Lung microvascular endothelial cell (primary cell): ENCODE data around the gene TRIM67. TPM values are rescaled to one million over a fixed set of nuclear protein-coding genes. Genes with fewer than 3 reads are reported as not detected.
"Not testable (repeated sequence)": the region's sequence is repeated elsewhere in the genome, so short reads cannot be mapped to it uniquely, and the experiment has no call there.

ENCODE experiments used
- DNase-seq, 2 donors: peaks; one replicate each; pipeline versions ENCODE4 v3.0.0 to v3.0.0-alpha.2; 2010; ENCODE audit warnings: low read depth in 2 of 2
- total RNA-seq: library from RNA; depleted of rRNA; stranded (reverse); fragments of >200 nt; gene quantifications from 2 replicates; pipeline ENCODE4 v1.2.1, GENCODE V29; 2014

Gene TRIM67
- not detected in 2 replicates for total RNA-seq

DNA sequence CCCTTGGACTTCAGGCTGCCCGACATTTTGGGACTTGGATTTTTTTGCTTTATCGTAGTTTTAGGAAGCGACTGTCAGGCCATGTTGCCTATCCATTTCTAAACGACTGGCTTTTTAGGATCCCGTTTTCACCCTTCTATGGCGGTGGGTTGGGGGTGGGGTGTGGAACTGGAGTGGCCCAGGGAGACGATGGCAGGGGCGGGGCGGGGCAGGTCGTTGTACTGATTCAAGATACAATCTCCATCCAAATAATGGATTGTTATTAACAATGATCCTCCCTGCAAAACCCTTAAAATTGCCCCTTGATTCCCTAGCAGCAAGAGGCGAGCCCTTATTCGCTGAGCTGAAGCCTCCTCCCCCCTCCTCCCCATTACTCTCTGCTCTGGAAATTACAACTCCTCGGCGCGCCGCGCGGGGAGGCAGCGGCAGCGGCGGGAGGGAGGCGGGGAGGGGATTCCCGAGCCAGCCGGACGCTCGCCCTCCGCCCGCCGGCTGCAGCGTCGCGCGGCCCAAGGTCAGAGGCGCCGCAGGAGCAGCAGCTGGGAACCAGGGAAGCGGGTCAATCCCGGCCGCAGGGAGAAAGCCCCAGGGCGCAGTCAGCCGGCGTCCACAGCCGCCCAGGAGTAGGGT lies at the start of gene TRIM67:
Gene TRIM67, plus strand, starts transcription at position 392 of the 630 bp plus-strand sequence. CDS start 912 bp downstream, outside the sequence.
- peak in 1 of 2 donors; percentile 16 for DNase-seq

DNA sequence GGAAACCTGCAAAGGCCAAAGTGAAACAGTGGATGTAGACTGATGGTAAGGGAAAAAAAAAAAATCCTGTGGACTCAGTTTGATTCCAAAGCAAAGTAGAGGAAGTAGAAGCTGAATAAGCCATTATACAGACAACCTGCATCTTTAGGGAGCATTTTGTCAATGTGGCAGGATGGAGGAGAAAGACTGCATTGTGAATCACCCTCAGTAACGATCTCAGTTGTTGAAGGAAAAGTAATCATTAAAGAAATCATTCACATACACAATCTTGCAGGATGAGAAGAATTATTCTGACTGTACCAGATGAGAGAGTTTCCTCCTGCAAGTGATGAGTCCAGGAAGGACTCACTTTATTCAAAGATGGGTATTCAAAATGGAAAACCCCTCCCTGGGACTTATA lies 45.1 kb upstream of the TRIM67 start:
- no peak for DNase-seq

DNA sequence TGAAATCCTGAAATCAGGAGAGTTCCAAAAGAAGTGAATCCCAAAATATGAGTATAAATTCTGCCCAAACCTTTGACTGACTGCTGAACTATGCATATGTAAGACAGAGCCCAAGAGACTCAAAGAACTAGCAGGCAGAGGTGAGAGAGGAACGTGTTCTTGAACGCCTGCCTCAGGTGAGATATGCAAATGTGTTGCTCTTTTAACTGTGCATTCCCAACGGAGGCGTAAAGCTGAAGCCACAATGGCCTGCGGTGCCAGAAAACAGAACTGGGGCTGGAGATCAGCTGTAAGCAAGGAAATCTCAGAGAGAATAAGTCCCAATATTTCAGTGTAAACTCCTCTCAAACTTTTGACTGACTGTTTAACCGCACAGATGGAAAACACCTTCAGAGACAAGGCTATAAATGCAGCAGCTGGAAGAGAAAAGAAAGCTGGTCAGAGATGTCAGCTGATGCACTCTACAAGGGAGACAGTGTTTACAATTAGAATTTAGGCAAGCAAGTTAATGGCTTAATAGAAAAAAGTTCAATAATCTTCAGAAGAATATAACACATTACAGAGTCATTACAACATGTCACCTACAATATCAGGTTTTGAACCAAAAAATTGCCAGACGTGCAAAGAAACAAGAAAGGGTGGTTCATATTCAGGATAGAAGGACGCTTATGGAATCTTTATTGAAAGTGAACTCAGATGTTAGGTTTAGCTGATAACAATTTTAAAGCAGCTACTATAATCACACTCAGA lies 43.0 kb upstream of the TRIM67 start:
- DNase-seq, result no peak

DNA sequence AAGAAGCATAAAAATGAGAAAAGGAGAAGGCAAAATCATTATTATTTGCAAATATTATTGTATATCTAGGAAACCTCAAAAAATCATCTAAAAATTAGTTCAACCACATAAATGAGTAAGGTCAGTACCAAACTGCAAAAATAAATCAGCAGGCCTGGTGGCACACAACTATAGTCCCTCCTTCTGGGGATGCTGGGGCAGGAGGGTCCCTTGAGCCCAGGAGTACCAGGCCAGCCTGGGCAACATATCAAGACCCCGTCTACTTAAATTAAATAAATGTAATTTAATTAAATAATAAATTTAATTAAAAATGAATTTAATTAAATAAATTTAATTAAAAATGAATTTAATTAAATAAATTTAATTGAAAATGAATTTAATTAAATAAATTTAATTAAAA lies 40.3 kb upstream of the TRIM67 start:
- no peak for DNase-seq

DNA sequence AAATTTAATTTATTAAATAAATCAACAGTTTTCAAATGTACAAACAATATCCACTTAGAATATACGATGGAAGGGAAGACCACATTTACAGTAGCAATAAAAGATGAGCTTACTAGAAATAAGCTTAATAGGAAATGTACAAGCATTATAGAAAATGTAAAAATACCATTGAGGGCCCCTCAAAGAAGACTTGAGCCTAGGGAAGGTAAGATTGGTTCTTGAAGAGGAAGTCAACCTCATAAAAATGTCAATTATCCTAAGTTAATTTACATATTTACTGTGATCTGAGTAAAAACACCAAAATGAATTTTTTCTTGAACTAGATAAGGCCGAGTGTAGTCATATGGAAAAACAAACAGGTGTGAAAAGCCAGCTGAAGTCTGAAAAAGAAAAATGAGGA lies 39.7 kb upstream of the TRIM67 start:
- no peak for DNase-seq

DNA sequence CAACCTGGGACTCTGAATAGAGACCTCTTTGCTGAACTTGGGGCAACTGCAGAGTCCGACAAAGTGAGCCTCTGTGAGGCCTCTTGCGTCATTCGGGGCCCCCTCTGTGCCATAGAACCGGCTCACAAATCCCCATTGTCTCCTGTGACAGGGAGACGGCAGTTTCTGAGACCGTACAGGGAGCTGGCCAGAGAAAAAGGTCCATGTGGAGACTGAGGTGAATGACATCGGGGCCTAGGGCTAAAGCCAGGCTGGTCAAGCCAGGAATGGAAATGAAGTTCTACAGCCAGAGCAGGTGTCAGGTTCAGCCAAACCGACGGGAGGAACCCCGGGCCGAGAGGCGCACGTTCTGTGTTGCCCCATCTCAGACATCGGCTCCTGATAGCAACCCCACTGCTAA lies 37.1 kb upstream of the TRIM67 start:
- DNase-seq, result no peak

DNA sequence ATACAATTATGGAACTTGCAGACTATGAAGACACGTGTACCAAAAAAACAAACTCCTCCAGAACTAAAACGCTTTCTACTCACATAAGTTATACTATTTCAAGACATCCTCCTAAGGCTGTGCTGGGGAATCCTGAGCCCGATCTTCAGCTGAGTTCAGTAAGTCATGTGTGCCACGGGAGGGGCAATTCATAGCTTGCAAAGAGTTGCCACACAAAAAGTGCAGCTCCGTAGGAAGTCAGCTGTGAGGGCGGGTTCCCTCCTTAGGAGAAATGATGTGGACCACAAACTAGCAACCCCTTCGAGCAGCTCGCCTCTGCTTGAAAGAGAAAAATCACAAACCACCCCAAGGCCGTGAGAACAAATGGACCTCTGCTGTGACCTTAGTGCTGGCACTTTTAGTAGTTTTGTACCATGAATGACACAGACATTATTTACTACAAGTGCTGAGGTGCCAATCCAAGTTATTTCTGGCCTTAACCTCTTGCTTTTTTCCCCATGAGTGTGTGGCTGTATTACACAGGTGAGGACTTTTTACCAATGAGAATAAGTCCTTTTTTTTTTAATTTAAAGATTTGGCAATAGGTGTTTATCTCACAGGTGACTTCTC lies 35.8 kb upstream of the TRIM67 start:
- DNase-seq, result no peak

DNA sequence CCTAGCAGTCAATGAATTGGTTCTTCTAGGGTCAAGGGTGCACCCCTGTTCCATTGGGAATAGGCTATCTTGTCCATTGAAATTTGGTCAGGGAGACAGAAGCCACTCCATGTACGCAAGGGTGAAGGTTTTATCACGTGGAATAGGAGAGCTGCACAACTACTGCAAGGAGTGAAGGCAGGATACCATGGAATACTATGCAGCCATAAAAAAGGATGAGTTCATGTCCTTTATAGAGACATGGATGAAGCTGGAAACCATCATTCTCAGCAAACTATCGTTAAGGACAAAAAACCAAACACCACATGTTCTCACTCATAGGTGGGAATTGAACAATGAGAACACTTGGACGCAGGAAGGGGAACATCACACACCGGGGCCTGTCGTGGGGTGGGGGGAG lies 34.8 kb upstream of the TRIM67 start:
- DNase-seq, result not testable (repeated sequence)

DNA sequence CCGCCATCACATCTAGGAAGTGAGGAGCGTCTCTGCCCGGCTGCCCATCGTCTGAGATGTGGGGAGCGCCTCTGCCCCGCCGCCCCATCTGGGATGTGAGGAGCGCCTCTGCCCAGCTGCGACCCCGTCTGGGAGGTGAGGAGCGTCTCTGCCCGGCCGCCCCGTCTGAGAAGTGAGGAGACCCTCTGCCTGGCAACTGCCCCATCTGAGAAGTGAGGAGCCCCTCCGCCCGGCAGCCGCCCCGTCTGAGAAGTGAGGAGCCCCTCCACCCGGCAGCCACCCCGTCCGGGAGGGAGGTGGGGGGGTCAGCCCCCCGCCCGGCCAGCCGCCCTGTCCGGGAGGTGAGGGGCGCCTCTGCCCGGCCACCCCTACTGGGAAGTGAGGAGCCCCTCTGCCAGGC lies 33.4 kb upstream of the TRIM67 start:
- not testable (repeated sequence) for DNase-seq

DNA sequence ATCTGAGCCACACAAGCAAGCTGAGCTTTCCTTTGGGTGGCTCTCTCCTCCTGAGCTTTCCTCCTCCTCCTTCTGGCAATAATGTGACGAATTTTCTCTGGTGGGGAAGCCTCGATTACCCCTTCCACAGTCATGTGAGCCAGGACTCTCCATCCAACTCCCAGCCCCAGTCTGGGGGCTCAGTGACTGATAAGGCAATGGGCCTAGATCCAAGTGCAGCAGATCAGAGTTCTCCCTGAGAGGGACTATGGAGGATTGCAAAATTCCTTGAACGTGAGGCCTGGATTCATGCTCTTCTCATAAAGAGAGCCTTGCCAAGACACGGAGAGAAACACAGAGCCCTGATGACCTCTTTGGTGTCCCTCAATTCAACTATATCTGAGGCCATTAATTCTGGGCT lies 31.3 kb upstream of the TRIM67 start:
- DNase-seq, result no peak

DNA sequence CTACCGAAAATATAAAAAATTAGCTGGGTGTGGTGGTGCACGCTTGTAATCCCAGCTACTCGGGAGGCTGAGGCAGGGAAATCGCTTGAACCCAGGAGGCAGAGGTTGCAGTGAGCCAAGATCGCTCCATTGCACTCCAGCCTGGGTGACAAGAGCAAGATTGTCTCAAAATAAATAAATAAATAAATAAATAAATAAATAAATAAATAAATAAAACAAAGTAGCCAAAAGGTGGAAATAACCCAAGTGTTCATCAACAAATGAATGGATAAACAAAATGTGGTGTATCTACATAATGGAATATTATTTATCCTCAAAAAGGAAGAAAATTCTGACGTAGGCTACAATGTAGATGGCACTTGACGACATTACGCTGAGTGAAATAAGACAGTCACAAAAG lies 29.3 kb upstream of the TRIM67 start:
- DNase-seq, result not testable (repeated sequence)

DNA sequence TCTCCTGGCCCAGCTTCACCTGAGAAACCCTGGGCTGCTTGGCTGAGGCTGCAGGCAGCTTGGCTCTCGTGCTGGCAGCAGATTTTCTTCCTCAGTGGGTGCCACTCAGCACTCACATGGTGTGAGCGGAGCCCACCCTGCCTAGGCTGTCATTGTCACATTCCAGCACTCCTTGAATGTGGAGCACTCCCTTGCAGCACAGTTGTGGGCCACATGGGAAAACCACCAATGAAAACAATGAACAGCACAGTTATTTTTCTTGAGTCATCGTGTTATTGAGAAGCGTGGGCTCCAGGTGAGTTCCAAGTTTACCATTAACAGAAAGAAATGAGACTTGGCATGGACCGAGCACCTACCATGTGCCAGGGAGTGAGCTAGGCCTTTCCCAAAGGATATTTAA lies 27.2 kb upstream of the TRIM67 start:
- no peak for DNase-seq

DNA sequence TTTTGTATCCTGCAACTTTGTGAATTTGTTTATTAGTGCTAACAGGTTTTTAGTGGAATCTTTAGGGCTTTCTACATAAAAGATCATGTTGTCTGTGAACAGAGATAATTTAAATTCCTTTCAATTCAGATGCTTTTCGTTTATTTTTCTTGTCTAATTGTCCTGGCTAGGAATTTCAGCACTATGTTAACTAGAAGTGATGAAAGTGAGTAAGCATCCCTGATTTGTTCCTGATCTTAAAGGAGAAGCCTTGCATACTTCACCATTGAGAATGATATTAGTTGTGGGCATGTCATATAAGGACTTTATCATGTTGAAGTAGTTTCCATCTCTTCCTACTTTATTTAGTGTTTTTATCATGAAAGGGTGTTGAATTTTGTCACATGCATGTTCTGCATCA lies 23.6 kb upstream of the TRIM67 start:
- no peak for DNase-seq

DNA sequence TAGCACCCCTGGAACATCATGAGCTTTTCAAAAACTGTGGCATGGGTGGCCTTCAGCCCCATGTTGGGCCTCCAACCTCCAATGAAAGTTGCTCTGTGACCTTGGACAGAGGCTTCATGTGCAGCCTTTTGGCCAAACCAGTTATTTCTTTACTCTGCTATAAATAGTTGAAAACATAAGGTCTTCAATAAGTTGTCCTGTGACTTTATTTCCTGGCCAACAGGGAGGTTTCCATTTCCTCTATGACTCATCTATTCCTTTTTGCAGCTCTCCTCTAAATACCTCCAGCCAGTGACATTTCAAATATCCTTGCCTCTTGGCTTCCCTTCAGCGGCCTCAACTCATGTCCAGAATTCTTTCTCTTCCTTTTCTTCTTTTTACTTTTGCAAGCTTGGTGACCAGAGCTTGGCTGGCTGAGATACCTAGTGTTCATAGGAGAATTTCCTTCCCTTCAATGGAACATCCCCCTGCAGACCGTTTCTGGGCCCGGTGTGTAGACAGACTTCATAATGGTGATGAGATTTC lies 22.7 kb upstream of the TRIM67 start:
- peak; percentile 82 to 89 for DNase-seq

DNA sequence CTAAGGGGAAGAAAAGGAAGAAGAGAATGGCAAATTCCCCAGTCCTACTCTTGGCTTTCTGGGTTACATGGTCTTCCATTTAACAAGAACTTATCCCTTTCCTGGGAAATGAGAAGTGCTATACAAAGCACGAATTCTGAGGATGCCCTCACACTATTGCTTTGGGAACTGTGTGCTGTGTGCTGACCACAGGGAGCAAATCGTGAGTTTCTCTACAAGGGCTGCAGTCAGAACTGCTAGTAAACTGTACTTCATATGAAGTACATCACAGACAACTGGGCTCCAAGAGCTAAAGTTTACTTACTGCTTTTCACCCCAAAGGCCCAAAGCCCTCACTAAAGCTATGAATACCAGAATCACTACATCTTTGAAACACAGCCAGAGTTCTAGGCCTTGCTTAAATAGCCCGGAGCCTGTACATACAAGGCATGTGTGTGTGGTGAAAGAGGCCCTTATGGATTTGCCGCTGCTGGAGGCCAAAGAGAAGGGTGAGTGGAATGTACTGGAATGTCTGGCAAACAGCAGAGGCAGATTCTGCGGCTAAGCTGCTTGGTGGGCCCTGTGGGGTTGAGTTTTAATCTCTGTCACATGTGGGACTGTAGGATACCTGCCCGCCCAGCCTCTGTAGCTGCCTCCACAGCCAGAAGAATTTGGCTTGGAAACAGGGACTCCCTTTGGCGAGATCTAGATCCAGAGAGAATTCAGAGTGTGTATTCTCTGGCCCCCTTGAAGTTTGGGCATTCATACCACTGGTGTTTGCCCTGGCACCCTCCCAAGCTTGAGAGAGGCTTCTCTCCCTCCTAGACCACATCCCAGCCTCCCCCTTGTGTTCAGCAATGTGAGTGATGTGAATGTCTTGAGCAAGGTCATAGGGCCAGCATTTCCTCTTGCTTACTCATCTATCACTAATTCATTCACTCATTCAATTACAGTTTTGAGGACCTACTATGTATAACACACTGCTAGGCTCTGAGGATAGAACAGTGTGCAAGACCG lies 21.9 kb upstream of the TRIM67 start:
- peak in 1 of 2 donors; percentile 19 for DNase-seq

DNA sequence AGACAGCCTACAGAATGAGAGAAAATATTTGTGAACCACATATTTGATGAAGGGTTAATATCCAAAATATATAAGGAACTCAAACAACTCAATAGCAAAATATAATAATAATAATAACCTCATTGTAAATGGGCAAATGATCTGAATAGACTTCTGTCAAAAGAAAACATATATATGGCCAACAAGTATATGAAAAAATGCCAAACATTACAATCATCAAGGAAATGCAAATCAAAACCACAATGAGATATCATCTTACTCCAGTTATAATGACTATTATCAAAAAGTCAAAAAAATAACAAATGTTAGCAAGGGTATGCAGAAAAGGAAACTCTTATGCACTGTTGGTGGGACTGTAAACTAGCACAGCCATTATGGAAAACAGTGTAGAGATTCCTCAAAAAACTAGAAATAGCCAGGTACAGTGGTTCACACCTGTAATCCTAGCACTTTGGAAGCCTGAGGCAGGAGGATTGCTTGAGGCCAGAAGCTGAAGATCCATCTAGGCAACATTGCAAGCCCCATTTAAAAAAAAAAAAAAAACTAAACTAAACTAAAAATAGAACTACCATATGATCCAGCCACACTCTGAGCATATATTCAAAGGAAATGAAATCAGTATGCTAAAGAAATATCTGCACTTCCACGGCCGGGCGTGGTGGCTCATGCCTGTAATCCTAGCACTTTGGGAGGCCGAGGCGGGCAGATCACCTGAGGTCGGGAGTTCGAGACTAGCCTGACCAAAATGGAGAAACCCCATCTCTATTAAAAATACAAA lies 17.3 kb upstream of the TRIM67 start:
- no peak for DNase-seq

DNA sequence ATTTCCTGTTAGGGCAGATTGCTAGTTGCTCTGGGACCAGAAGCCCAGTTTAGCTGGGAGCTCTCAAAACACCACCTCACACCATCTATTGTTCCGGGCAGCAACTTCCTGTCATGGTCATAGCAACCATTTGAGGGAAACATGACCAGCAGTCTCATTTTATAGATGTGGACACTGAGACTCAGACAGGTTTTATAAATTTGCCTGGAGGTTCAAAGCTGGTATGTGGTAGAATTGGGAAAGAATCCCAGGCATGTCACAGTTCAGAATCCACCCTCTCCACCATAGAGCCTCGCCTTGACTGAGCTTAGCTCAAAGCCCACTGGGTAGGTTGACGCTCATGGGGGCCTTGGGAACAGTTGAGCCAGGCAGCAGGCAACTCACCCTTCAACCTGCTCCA lies 14.0 kb upstream of the TRIM67 start:
- DNase-seq, result peak in 1 of 2 donors; percentile 33

DNA sequence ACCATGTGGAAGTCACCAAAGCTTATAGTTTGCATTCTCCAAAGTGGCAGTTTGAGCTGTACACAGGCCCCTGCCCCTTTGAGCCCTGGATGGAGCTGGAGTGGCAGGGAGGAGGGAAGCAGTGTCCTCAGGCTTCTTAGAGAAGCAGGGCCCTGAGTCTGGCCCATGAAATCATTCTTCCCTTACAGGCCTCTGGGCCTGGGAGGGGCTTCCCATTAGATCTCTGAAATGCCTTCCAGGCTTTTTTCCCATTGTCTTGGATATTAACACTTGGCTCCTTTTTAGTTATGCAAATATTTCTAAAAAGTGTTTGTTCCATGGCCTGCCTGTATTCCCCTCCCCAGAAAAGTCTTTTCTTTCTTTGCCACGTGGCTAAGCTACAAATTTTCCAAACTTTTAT lies 10.0 kb upstream of the TRIM67 start:
- DNase-seq, result no peak

DNA sequence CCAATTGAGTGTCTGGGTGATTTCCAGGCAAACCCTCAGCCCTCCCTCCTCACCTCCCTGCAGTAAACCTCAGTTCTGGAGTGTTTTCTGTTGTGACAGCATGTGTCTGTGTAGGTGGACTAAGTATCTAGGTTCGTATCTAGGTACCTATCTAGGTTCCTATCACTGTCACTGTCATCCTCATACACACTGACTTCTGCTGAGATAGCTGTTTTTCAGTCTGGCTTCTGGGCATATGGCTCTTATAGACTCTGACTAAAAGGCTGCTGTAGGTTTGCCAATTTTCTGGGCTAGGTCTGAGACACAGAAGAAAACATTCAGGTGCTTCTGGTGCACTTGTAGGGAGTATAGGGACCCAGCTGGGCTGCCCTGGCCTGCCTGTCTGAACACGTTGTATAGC lies 8.1 kb upstream of the TRIM67 start:
- DNase-seq, result no peak

DNA sequence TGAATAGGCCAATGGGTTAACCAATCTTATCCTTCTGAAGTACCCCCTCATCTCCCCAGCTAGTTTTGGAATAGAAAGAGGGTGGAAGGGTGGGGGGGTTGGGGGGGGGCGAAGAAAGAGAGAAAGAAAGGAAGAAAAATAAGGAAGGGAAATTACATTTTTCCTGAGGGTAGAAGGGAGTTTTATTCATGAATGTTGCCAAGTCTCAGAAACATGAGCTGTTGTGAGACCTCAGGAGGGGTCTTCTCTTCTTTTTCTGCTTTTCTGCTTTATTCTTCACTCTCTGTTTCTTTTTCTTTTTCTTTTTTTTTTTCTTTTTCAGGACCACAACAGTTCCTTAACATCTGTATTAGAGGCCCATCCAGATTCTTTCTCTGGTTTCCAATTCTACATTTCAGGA lies 6.0 kb upstream of the TRIM67 start:
- no peak for DNase-seq

DNA sequence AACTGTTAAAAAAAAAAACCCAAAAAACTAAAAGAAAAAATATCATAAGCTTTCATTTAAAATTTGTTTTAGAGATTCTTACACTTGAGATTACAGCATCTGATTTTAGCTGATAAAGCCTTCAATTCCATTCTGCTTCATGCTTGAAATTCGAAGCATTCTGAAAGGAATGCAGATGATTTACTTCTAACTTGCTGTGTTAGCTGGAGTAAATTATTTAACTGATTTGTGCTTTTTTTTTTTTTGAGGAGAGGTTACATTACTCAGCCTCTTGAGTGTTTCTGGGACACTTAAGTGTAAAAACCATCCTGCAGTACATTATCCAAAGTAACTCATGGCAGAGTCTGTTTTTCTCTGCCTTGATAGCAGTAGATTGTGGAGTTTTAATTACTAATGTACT lies 4.5 kb upstream of the TRIM67 start:
- no peak for DNase-seq
